Mammary epithelial cell (primary cell): Measurements from ENCODE around the gene NRXN2.

Experiments used
- CTCF ChIP-seq, 2 donors: IDR thresholded peaks in 1 of 2; conservative IDR thresholded peaks in 1 of 2; 2 replicates each; pipeline ENCODE4 v1.5.1; 2011 to 2012; ENCODE audit warnings: inconsistent platforms in 2 of 2, low read length in 2 of 2, mild to moderate bottlenecking in 2 of 2, control low read depth in 1 of 2, low read depth in 1 of 2; ENCODE audit not compliant: insufficient read depth in 1 of 2; ENCODE audit errors: extremely low read depth in 1 of 2
- EZH2 ChIP-seq: IDR thresholded peaks from 2 replicates; pipeline ENCODE4 v1.6.1; 2012; ENCODE audit warnings: low read length, inconsistent platforms, borderline replicate concordance

GRCh38 chr11:64745189-64745520 is 22.2 kb upstream of the NRXN2 start:
- TF ChIP-seq CTCF (conservative IDR thresholded peaks at IDR 0.05 in 1 of 2, IDR thresholded peaks at IDR 0.05 in 1 of 2; ENCODE audit: extremely low read depth in 1 of 2, insufficient read depth in 1 of 2, low read depth in 1 of 2, low read length in 2 of 2) (no peak), EZH2 (peak; percentile 80)
